ENCODE data around the gene MOB1A. TPM values are rescaled to one million over a fixed set of nuclear protein-coding genes. Genes with fewer than 3 reads are reported as not detected.

The MOB1A gene
- total RNA-seq, 1 experiment from 2014 or later = 95.1 TPM

- peak; percentile 36 for DNase-seq
- Histone ChIP-seq H3K23ac (ENCODE audit: insufficient read length, low read depth, low read length) (no peak overlapping the region), H3T11ph (ENCODE audit: low read length) (no peak overlapping the region), H2AFZ (ENCODE audit: low read length) (no peak overlapping the region), H3K4me2 (ENCODE audit: insufficient read depth, insufficient read length, low read length) (no peak overlapping the region), H3K9me3 (ENCODE audit: control insufficient read depth, low read depth, low read length) (no peaks in the 10 kb centered on the region), H3K79me2 (ENCODE audit: insufficient read depth, low read length) (no peaks in the 10 kb centered on the region), H2AK5ac (ENCODE audit: insufficient read length, low read length) (no peak overlapping the region), H2BK15ac (ENCODE audit: low read depth, low read length) (no peak overlapping the region), H4K8ac (replicated peaks; ENCODE audit: insufficient read length, low read depth, low read length) (no peak overlapping the region), H2BK5ac (ENCODE audit: insufficient read length, low read length) (no peak overlapping the region), H4K20me1 (ENCODE audit: control insufficient read depth, insufficient read depth, insufficient read length) (no peaks in the 10 kb centered on the region), H4K5ac (ENCODE audit: insufficient read length, low read depth, low read length) (no peak overlapping the region), H3K23me2 (ENCODE audit: insufficient read length, low read depth, low read length, poor library complexity, severe bottlenecking) (no peaks in the 10 kb centered on the region), H3K79me1 (ENCODE audit: insufficient read depth, low read depth, low read length, poor library complexity, severe bottlenecking) (no peaks in the 10 kb centered on the region), H3K27ac (ENCODE audit: insufficient read length, low read depth, low read length) (no peak overlapping the region), H3K18ac (ENCODE audit: insufficient read length, low read depth, low read length) (no peak overlapping the region), H3K27me3 (ENCODE audit: insufficient read depth, low read length) (no peaks in the 10 kb centered on the region), H3K56ac (ENCODE audit: insufficient read length, low read depth, low read length) (no peak overlapping the region), H3K4ac (ENCODE audit: low read depth, low read length) (no peak overlapping the region), H4K91ac (ENCODE audit: insufficient read length, low read depth, low read length) (no peak overlapping the region), H3K14ac (ENCODE audit: insufficient read depth, low read length) (no peak overlapping the region), H2BK120ac (ENCODE audit: low read depth, low read length, poor library complexity, severe bottlenecking) (no peak overlapping the region), H2BK12ac (ENCODE audit: insufficient read length, low read depth, low read length) (no peak overlapping the region), H3K9ac (ENCODE audit: extremely low read depth, insufficient read length, low read length) (no peak overlapping the region), H2BK20ac (ENCODE audit: low read depth, low read length, poor library complexity, severe bottlenecking) (no peak overlapping the region), H3K4me1 (ENCODE audit: insufficient read depth, low read length) (no peaks in the 10 kb centered on the region)
- Mint-ChIP-seq H3K36me3 (ENCODE audit: insufficient read depth in 1 of 3, low read depth in 3 of 3) (peaks cover 17 to 21% (median 18%) of the 10 kb centered on the region in 3 experiments; a peak in 6 of 7 replicates), H3K4me3 (no peak overlapping the region), H3K27me3 (ENCODE audit: low read depth) (no peaks in the 10 kb centered on the region; the same call in 1 of the 2 replicates), H3K4me1 (peaks cover 0 to 16% of the 10 kb centered on the region in 2 experiments; a peak in 3 of 4 replicates), H3K9me3 (no peaks in the 10 kb centered on the region; a peak in 1 of 5 replicates), H3K27ac (peak overlapping the region in 1 of 3 experiments; percentile 85; a peak in 1 of 7 replicates)
- WGBS (ENCODE audit: extremely low coverage, insufficient read length, low lambda C conversion rate) = no CpG with 5 or more reads among the region's 41 CpGs
- TF ChIP-seq CTCF (conservative IDR thresholded peaks at IDR 0.05) = no peak
These were observed 48.3 kb downstream of the MOB1A start for GRCh38 chr2:74130211-74130995.

All from H9 (cell line).